HG03342 (cell line): Measurements from ENCODE around the gene KCP.

Experiments used
- ATAC-seq: cut with Tn5 transposase; IDR thresholded peaks from one replicate; pipeline ENCODE4 v1.9.1; 2021; ENCODE audit warnings: mild to moderate bottlenecking, moderate library complexity; ENCODE audit not compliant: unreplicated experiment

The KCP gene

GRCh38 chr7:128876127-128876526, 34.4 kb downstream of the KCP start:
- ATAC-seq: no peak

- ATAC-seq: no peak
Observed at GRCh38 chr7:128875523-128875948, 35.0 kb downstream of the KCP start.

GRCh38 chr7:128874140-128875031, 36.1 kb downstream of the KCP start:
- no peak for ATAC-seq

GRCh38 chr7:128873234-128873633, 37.3 kb downstream of the KCP start:
- ATAC-seq: no peak

- no peak for ATAC-seq
Observed at GRCh38 chr7:128872394-128872824, 38.1 kb downstream of the KCP start.

- ATAC-seq: no peak
Observed at GRCh38 chr7:128871050-128871449, 39.5 kb downstream of the KCP start.

- peak; percentile 14 for ATAC-seq
Observed at GRCh38 chr7:128869944-128870285, 40.6 kb downstream of the KCP start.

GRCh38 chr7:128869138-128869943, 41.2 kb downstream of the KCP start:
- peak; percentile 75 for ATAC-seq

GRCh38 chr7:128868624-128869137, 41.8 kb downstream of the KCP start:
- ATAC-seq: no peak

GRCh38 chr7:128867842-128868623, 42.5 kb downstream of the KCP start:
- ATAC-seq: no peak

GRCh38 chr7:128867241-128867640, 43.3 kb downstream of the KCP start:
- ATAC-seq: no peak

- ATAC-seq: no peak
Observed at GRCh38 chr7:128865996-128866877, 44.3 kb downstream of the KCP start.

- ATAC-seq: no peak
Observed at GRCh38 chr7:128865303-128865702, 45.2 kb downstream of the KCP start.

- ATAC-seq: peak; percentile 40
Observed at GRCh38 chr7:128863433-128863989, 47.0 kb downstream of the KCP start.

GRCh38 chr7:128862571-128863432, 47.7 kb downstream of the KCP start, which contains the start of gene ATP6V1F:
TSS of gene ATP6V1F (plus strand) at chr7:128862856. CDS start at chr7:128862905, 49 bp downstream.
- peak; percentile 83 for ATAC-seq

GRCh38 chr7:128861957-128862570, 48.4 kb downstream of the KCP start:
- no peak for ATAC-seq

GRCh38 chr7:128860158-128861073, 50.1 kb downstream of the KCP start:
- ATAC-seq: no peak
